ENCODE measurements around the gene CD2BP2. TPM values are rescaled to one million over a fixed set of nuclear protein-coding genes. Genes with fewer than 3 reads are reported as not detected.
"Not testable (repeated sequence)": the region's sequence is repeated elsewhere in the genome, so short reads cannot be mapped to it uniquely, and the experiment has no call there.

The CD2BP2 gene
- total and polyA plus RNA-seq, 2 of the 13 experiments (the other 11 are each of a cell fraction or from before 2014, with no cell fraction given): 24.9 to 54.6 TPM

DNA sequence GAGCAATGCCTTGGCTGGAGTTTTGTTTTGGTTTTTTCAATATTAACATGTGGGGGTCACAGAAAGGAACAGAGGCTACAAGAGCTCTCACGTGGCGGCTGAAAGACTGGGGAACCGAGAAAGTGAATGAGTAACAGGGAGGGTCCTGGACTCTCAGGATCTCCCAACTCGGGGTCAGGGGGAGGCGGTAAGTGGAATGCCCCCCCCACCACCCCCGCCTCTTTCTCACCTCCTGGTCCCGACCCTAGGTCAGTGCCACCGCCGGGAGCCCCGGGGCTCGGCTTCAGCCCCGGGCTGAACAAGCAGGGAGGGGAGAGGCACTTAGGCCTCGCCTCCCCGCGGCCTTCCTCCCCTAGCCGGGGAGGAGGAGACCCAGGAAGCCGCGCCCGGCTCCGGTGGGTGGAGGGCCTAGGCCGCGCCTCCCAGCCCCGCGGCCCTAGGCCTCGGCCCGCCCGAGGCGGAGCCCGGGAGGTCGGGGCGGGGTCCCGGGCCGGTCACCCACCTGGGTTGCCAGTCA is 20.6 kb downstream of the CD2BP2 start:
- Histone ChIP-seq H3K79me2 (ENCODE audit: insufficient read depth, low read length) (peaks cover 52% of the 10 kb centered on the region), H3K27ac (ENCODE audit: extremely low read length, insufficient read depth, low read length) (peak overlapping the region; percentile 99), H3K4me2 (ENCODE audit: low read depth, low read length) (peak overlapping the region; percentile 49; the same call in 1 of the 2 replicates), H3K4me1 (ENCODE audit: insufficient read depth, low read length) (peaks cover 38% of the 10 kb centered on the region), H3K9ac (ENCODE audit: insufficient read depth, low read depth, low read length) (peak overlapping the region; percentile 94), H3K4me3 (replicated peaks in 1 of 3; ENCODE audit: insufficient read depth in 1 of 3, low read depth in 2 of 3, low read length in 3 of 3) (peak overlapping the region; percentile 76 to 99 (median 95))
- H3K9me3 ChIP-seq (ENCODE audit: low read length); H4K20me1 ChIP-seq (ENCODE audit: insufficient read depth, low read length); FAIRE-seq; H2AFZ ChIP-seq (ENCODE audit: low read length); H3K36me3 ChIP-seq (replicated peaks in 1 of 2; ENCODE audit: control insufficient read depth in 1 of 2, insufficient read depth in 2 of 2, low read length in 2 of 2); BruUV-seq (replicated peaks); H3K27me3 ChIP-seq (ENCODE audit: control insufficient read depth in 1 of 2, insufficient read depth in 2 of 2, low read length in 2 of 2): not testable (repeated sequence)
- DNase-seq (ENCODE audit: low spot score) (peak; percentile 86), ATAC-seq (peak; percentile 88)
- WGBS (ENCODE audit: low lambda C conversion rate): 0% methylated on average over 4 of the region's 33 CpGs
- intact Hi-C loops (cut with micrococcal nuclease; ENCODE audit: unreplicated experiment): loop anchor here (2.0 kb wide), 1 partner anchor 20 kb away; the partner anchor contains the start of gene CD2BP2
- in situ Hi-C loops (cut with HindIII; ENCODE audit: extremely low pct_ligation_motif_present, low pct_unique_long_range_greater_than_20kb): loop anchor here (25.0 kb wide), 1 partner anchor 747 kb away; no protein-coding TSS in a partner anchor
- ChIA-PET POLR2A (interaction anchor here (0.6 to 3.2 kb wide), 14 partner anchors 17 to 591 kb away, joined by 3 to 33 read pairs (median 8); partner anchors contain the start of genes ALDOA, CD2BP2, DCTPP1 and TBC1D10B), CTCF (ENCODE audit: low intra/inter-chr PET ratio, low total read pairs) (interaction anchor here (1.2 kb wide), 1 partner anchor 18 kb away, joined by 3 read pairs; no protein-coding TSS in a partner anchor)
- TF ChIP-seq ZKSCAN5 (CRISPR knock-in tag; IDR thresholded peaks at IDR 0.05): peak; percentile 70; the same call in 1 of the 2 replicates
- TF ChIP-seq ZFX (CRISPR knock-in tag; IDR thresholded peaks at IDR 0.05; ENCODE audit: low read depth): peak; percentile 85
- TF ChIP-seq, protein P1, sequence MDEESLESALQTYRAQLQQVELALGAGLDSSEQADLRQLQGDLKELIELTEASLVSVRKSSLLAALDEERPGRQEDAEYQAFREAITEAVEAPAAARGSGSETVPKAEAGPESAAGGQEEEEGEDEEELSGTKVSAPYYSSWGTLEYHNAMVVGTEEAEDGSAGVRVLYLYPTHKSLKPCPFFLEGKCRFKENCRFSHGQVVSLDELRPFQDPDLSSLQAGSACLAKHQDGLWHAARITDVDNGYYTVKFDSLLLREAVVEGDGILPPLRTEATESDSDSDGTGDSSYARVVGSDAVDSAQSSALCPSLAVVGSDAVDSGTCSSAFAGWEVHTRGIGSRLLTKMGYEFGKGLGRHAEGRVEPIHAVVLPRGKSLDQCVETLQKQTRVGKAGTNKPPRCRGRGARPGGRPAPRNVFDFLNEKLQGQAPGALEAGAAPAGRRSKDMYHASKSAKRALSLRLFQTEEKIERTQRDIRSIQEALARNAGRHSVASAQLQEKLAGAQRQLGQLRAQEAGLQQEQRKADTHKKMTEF (CRISPR knock-in tag; IDR thresholded peaks at IDR 0.05): peak; percentile 17; the same call in 1 of the 2 replicates
- peak; percentile 40; the same call in 1 of the 2 replicates for TF ChIP-seq MYC (CRISPR knock-in tag; IDR thresholded peaks at IDR 0.05; ENCODE audit: borderline replicate concordance)
- TF ChIP-seq POLR2AphosphoS5 (IDR thresholded peaks at IDR 0.05; ENCODE audit: low read depth, low read length): peak; percentile 40
- TF ChIP-seq, protein P2, sequence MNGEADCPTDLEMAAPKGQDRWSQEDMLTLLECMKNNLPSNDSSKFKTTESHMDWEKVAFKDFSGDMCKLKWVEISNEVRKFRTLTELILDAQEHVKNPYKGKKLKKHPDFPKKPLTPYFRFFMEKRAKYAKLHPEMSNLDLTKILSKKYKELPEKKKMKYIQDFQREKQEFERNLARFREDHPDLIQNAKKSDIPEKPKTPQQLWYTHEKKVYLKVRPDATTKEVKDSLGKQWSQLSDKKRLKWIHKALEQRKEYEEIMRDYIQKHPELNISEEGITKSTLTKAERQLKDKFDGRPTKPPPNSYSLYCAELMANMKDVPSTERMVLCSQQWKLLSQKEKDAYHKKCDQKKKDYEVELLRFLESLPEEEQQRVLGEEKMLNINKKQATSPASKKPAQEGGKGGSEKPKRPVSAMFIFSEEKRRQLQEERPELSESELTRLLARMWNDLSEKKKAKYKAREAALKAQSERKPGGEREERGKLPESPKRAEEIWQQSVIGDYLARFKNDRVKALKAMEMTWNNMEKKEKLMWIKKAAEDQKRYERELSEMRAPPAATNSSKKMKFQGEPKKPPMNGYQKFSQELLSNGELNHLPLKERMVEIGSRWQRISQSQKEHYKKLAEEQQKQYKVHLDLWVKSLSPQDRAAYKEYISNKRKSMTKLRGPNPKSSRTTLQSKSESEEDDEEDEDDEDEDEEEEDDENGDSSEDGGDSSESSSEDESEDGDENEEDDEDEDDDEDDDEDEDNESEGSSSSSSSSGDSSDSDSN (CRISPR knock-in tag; IDR thresholded peaks at IDR 0.05): peak; percentile 73; the same call in 1 of the 2 replicates
- TF ChIP-seq POLR2A (IDR thresholded peaks at IDR 0.05; ENCODE audit: insufficient read depth in 1 of 2, low read depth in 2 of 2, low read length in 2 of 2): 0 out of 4 replicates have a peak, but pooled peaks of 1 of the 2 experiments have one; percentile 17
- TF ChIP-seq, protein P3, sequence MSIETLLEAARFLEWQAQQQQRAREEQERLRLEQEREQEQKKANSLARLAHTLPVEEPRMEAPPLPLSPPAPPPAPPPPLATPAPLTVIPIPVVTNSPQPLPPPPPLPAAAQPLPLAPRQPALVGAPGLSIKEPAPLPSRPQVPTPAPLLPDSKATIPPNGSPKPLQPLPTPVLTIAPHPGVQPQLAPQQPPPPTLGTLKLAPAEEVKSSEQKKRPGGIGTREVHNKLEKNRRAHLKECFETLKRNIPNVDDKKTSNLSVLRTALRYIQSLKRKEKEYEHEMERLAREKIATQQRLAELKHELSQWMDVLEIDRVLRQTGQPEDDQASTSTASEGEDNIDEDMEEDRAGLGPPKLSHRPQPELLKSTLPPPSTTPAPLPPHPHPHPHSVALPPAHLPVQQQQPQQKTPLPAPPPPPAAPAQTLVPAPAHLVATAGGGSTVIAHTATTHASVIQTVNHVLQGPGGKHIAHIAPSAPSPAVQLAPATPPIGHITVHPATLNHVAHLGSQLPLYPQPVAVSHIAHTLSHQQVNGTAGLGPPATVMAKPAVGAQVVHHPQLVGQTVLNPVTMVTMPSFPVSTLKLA (IDR thresholded peaks at IDR 0.05): peak; percentile 74
- TF ChIP-seq, protein P4, sequence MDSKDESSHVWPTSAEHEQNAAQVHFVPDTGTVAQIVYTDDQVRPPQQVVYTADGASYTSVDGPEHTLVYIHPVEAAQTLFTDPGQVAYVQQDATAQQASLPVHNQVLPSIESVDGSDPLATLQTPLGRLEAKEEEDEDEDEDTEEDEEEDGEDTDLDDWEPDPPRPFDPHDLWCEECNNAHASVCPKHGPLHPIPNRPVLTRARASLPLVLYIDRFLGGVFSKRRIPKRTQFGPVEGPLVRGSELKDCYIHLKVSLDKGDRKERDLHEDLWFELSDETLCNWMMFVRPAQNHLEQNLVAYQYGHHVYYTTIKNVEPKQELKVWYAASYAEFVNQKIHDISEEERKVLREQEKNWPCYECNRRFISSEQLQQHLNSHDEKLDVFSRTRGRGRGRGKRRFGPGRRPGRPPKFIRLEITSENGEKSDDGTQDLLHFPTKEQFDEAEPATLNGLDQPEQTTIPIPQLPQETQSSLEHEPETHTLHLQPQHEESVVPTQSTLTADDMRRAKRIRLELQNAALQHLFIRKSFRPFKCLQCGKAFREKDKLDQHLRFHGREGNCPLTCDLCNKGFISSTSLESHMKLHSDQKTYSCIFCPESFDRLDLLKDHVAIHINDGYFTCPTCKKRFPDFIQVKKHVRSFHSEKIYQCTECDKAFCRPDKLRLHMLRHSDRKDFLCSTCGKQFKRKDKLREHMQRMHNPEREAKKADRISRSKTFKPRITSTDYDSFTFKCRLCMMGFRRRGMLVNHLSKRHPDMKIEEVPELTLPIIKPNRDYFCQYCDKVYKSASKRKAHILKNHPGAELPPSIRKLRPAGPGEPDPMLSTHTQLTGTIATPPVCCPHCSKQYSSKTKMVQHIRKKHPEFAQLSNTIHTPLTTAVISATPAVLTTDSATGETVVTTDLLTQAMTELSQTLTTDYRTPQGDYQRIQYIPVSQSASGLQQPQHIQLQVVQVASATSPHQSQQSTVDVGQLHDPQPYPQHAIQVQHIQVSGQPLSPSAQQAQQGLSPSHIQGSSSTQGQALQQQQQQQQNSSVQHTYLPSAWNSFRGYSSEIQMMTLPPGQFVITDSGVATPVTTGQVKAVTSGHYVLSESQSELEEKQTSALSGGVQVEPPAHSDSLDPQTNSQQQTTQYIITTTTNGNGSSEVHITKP (CRISPR knock-in tag; IDR thresholded peaks at IDR 0.05; ENCODE audit: low read depth): peak; percentile 77; the same call in 1 of the 2 replicates
- TF ChIP-seq, protein P5, sequence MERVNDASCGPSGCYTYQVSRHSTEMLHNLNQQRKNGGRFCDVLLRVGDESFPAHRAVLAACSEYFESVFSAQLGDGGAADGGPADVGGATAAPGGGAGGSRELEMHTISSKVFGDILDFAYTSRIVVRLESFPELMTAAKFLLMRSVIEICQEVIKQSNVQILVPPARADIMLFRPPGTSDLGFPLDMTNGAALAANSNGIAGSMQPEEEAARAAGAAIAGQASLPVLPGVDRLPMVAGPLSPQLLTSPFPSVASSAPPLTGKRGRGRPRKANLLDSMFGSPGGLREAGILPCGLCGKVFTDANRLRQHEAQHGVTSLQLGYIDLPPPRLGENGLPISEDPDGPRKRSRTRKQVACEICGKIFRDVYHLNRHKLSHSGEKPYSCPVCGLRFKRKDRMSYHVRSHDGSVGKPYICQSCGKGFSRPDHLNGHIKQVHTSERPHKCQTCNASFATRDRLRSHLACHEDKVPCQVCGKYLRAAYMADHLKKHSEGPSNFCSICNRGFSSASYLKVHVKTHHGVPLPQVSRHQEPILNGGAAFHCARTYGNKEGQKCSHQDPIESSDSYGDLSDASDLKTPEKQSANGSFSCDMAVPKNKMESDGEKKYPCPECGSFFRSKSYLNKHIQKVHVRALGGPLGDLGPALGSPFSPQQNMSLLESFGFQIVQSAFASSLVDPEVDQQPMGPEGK (CRISPR knock-in tag; IDR thresholded peaks at IDR 0.05): 0 out of 2 replicates have a peak, but pooled peaks have one; percentile 61
- peak; percentile 5; the same call in 1 of the 3 replicates for TF ChIP-seq MXI1 (IDR thresholded peaks at IDR 0.05; ENCODE audit: borderline replicate concordance, low read depth, low read length)
